ENCODE measurements around the gene PRKN. TPM values are rescaled to one million over a fixed set of nuclear protein-coding genes. Genes with fewer than 3 reads are reported as not detected.

The PRKN gene
- polyA plus RNA-seq, 1 donor from 2014 or later = 1.2 TPM

GRCh38 chr6:162684961-162685360, 42.6 kb downstream of the PRKN start:
- Histone ChIP-seq H3K27ac (ENCODE audit: low read length) (no peak overlapping the region), H4K20me1 (ENCODE audit: insufficient read depth) (no peaks in the 10 kb centered on the region), H3F3A (ENCODE audit: insufficient read depth, low read length, poor library complexity, severe bottlenecking) (no peaks in the 10 kb centered on the region), H3K9me2 (ENCODE audit: insufficient read depth, low read length) (no peaks in the 10 kb centered on the region), H3K4me2 (ENCODE audit: low read length) (no peak overlapping the region), H3K9me3 (ENCODE audit: low read length) (no peaks in the 10 kb centered on the region), H3K4me3 (ENCODE audit: low read length) (no peak overlapping the region), H3K36me3 (ENCODE audit: insufficient read depth, low read length) (no peaks in the 10 kb centered on the region), H3K27me3 (ENCODE audit: insufficient read depth, low read depth, low read length) (no peaks in the 10 kb centered on the region), H3K79me2 (replicated peaks; ENCODE audit: insufficient read depth, low read length) (no peaks in the 10 kb centered on the region), H2AFZ (ENCODE audit: low read depth, low read length) (no peak overlapping the region), H3K9ac (ENCODE audit: low read length) (no peak overlapping the region)
- TF ChIP-seq EZH2 (IDR thresholded peaks at IDR 0.05; ENCODE audit: borderline replicate concordance, insufficient read depth, low read length, poor library complexity, severe bottlenecking) (no peak), REST (IDR thresholded peaks at IDR 0.05; ENCODE audit: borderline replicate concordance) (no peak), SMC3 (conservative IDR thresholded peaks at IDR 0.05; ENCODE audit: poor library complexity) (no peak), TAF1 (IDR thresholded peaks at IDR 0.05; ENCODE audit: low read depth) (no peak), EP300 (conservative IDR thresholded peaks at IDR 0.05; ENCODE audit: poor library complexity, severe bottlenecking) (no peak)

GRCh38 chr6:162684052-162684451, 43.5 kb downstream of the PRKN start:
- Histone ChIP-seq H3K4me3 (ENCODE audit: low read length) (no peak overlapping the region), H3K27me3 (ENCODE audit: insufficient read depth, low read depth, low read length) (no peaks in the 10 kb centered on the region), H3K36me3 (ENCODE audit: insufficient read depth, low read length) (no peaks in the 10 kb centered on the region), H4K20me1 (ENCODE audit: insufficient read depth) (no peaks in the 10 kb centered on the region), H3F3A (ENCODE audit: insufficient read depth, low read length, poor library complexity, severe bottlenecking) (no peaks in the 10 kb centered on the region), H3K9me2 (ENCODE audit: insufficient read depth, low read length) (no peaks in the 10 kb centered on the region), H3K9me3 (ENCODE audit: low read length) (no peaks in the 10 kb centered on the region), H3K79me2 (replicated peaks; ENCODE audit: insufficient read depth, low read length) (no peaks in the 10 kb centered on the region), H2AFZ (ENCODE audit: low read depth, low read length) (no peak overlapping the region), H3K27ac (ENCODE audit: low read length) (no peak overlapping the region), H3K4me2 (ENCODE audit: low read length) (no peak overlapping the region), H3K9ac (ENCODE audit: low read length) (no peak overlapping the region)
- TF ChIP-seq EZH2 (IDR thresholded peaks at IDR 0.05; ENCODE audit: borderline replicate concordance, insufficient read depth, low read length, poor library complexity, severe bottlenecking) = no peak
- TF ChIP-seq POLR2AphosphoS5 (IDR thresholded peaks at IDR 0.05) = no peak
- no peak for TF ChIP-seq RAD21 (conservative IDR thresholded peaks at IDR 0.05)
- TF ChIP-seq CTCF (IDR thresholded peaks at IDR 0.05; ENCODE audit: poor library complexity, severe bottlenecking) = no peak
- no peak for TF ChIP-seq SMC3 (conservative IDR thresholded peaks at IDR 0.05; ENCODE audit: poor library complexity)
- no peak for TF ChIP-seq MXI1 (conservative IDR thresholded peaks at IDR 0.05; ENCODE audit: poor library complexity, severe bottlenecking)
- TF ChIP-seq EP300 (conservative IDR thresholded peaks at IDR 0.05; ENCODE audit: poor library complexity, severe bottlenecking) = no peak
- TF ChIP-seq REST (IDR thresholded peaks at IDR 0.05; ENCODE audit: borderline replicate concordance) = no peak
- no peak for TF ChIP-seq TAF1 (IDR thresholded peaks at IDR 0.05; ENCODE audit: low read depth)

Measured in neural cell (in vitro differentiated cells).